Activated naive CD4-positive, alpha-beta T cell treated with anti-CD3 and anti-CD28 coated beads for 36 hours (primary cell): ENCODE data around the gene PSAP. TPM values are rescaled to one million over a fixed set of nuclear protein-coding genes. Genes with fewer than 3 reads are reported as not detected.
"Not testable (repeated sequence)": the region's sequence is repeated elsewhere in the genome, so short reads cannot be mapped to it uniquely, and the experiment has no call there.

Experiments
- CTCF ChIA-PET: fragments of 350-600 bp; sonication (Branson Sonifier 250); formaldehyde crosslinking; loops from one replicate; lab custom pipeline; 2021; ENCODE audit warnings: antibody characterized with exemption; lab: Charles Lee
- DNase-seq: peaks from one replicate; pipeline ENCODE4 v3.0.0-alpha.2; 2020
- H3K27ac Mint-ChIP-seq: one replicate; pipeline ENCODE4 v1.8.0; 2021; ENCODE audit warnings: mild to moderate bottlenecking, mixed read lengths
- H3K27me3 Mint-ChIP-seq: one replicate; pipeline ENCODE4 v1.8.0; 2021; ENCODE audit warnings: low read depth, mixed read lengths
- H3K36me3 Mint-ChIP-seq: one replicate; pipeline ENCODE4 v1.8.0; 2021; ENCODE audit warnings: low read depth, mixed read lengths
- H3K4me1 Mint-ChIP-seq: one replicate; pipeline ENCODE4 v1.8.0; 2021; ENCODE audit warnings: low read depth, mixed read lengths
- H3K4me3 Mint-ChIP-seq: one replicate; pipeline ENCODE4 v1.8.0; 2021; ENCODE audit warnings: mild to moderate bottlenecking, moderate library complexity, mixed read lengths
- H3K9me3 Mint-ChIP-seq: one replicate; pipeline ENCODE4 v1.8.0; 2021; ENCODE audit warnings: mixed read lengths
- intact Hi-C: fragments of 100-400 bp; cut with micrococcal nuclease; formaldehyde crosslinking; loops from one replicate; pipeline ENCODE4 v1.15.1; 2023
- total RNA-seq, 2 experiments: library from RNA; stranded (reverse); gene quantifications; one replicate each; pipeline ENCODE4 v1.2.3, GENCODE V29; 2021

Gene PSAP
- total RNA-seq, 2 experiments from 2014 or later = 129 to 133 TPM

GRCh38 chr10:71887743-71888142, 36.7 kb upstream of the PSAP start:
- no peaks in the 10 kb centered on the region for H3K36me3 Mint-ChIP-seq
- no peak overlapping the region for H3K27ac Mint-ChIP-seq
- intact Hi-C loops = loop anchor here (2.0 kb wide), 2 partner anchors 51 to 119 kb away; no protein-coding TSS in a partner anchor
- no peaks in the 10 kb centered on the region for H3K9me3 Mint-ChIP-seq
- DNase-seq = no peak
- no peaks in the 10 kb centered on the region for H3K27me3 Mint-ChIP-seq
- H3K4me3 Mint-ChIP-seq = no peak overlapping the region
- H3K4me1 Mint-ChIP-seq = peaks cover 17% of the 10 kb centered on the region
- CTCF ChIA-PET = interaction anchor here (0.6 to 0.8 kb wide), 2 partner anchors 9 to 335 kb away, joined by 3 read pairs; no protein-coding TSS in a partner anchor

GRCh38 chr10:71882813-71883659, 32.0 kb upstream of the PSAP start:
- no peaks in the 10 kb centered on the region for H3K36me3 Mint-ChIP-seq
- intact Hi-C loops = no loop called here
- no peak for DNase-seq
- no peak overlapping the region for H3K4me3 Mint-ChIP-seq
- no peaks in the 10 kb centered on the region for H3K27me3 Mint-ChIP-seq
- H3K9me3 Mint-ChIP-seq = no peaks in the 10 kb centered on the region
- no peak overlapping the region for H3K27ac Mint-ChIP-seq
- CTCF ChIA-PET = interaction anchor here (0.6 to 1.4 kb wide), 7 partner anchors 10 to 1004 kb away, joined by 3 to 4 read pairs (median 4); no protein-coding TSS in a partner anchor
- peaks cover 13% of the 10 kb centered on the region for H3K4me1 Mint-ChIP-seq

GRCh38 chr10:71881647-71882355, 30.8 kb upstream of the PSAP start:
- no peak for DNase-seq
- CTCF ChIA-PET = interaction anchor here (1.1 kb wide), 1 partner anchor 45 kb away, joined by 4 read pairs; no protein-coding TSS in a partner anchor

GRCh38 chr10:71881307-71881624, 30.2 kb upstream of the PSAP start:
- H3K9me3 Mint-ChIP-seq, H3K27ac Mint-ChIP-seq, H3K4me3 Mint-ChIP-seq, intact Hi-C loops, H3K36me3 Mint-ChIP-seq, H3K27me3 Mint-ChIP-seq, DNase-seq: not testable (repeated sequence)
- H3K4me1 Mint-ChIP-seq = peaks cover 20% of the 10 kb centered on the region
- CTCF ChIA-PET = interaction anchor here (1.1 kb wide), 1 partner anchor 45 kb away, joined by 4 read pairs; no protein-coding TSS in a partner anchor

More at GRCh38 chr10:71881647-71882355, 30.8 kb upstream of the PSAP start:
- intact Hi-C loops = no loop called here
- Mint-ChIP-seq H3K4me3 (no peak overlapping the region), H3K36me3 (no peaks in the 10 kb centered on the region), H3K9me3 (no peaks in the 10 kb centered on the region), H3K4me1 (peaks cover 20% of the 10 kb centered on the region), H3K27ac (no peak overlapping the region), H3K27me3 (no peaks in the 10 kb centered on the region)

GRCh38 chr10:71880425-71881306, 29.6 kb upstream of the PSAP start:
- no peaks in the 10 kb centered on the region for H3K27me3 Mint-ChIP-seq
- H3K4me3 Mint-ChIP-seq = no peak overlapping the region
- H3K4me1 Mint-ChIP-seq = peaks cover 20% of the 10 kb centered on the region
- no peak for DNase-seq
- CTCF ChIA-PET = interaction anchor here (1.1 kb wide), 1 partner anchor 44 kb away, joined by 4 read pairs; no protein-coding TSS in a partner anchor
- H3K36me3 Mint-ChIP-seq = no peaks in the 10 kb centered on the region
- no peak overlapping the region for H3K27ac Mint-ChIP-seq
- intact Hi-C loops = no loop called here
- no peaks in the 10 kb centered on the region for H3K9me3 Mint-ChIP-seq

- Mint-ChIP-seq H3K27me3 (no peaks in the 10 kb centered on the region), H3K4me3 (peak overlapping the region; percentile 32), H3K36me3 (no peaks in the 10 kb centered on the region), H3K4me1 (peaks cover 18% of the 10 kb centered on the region), H3K27ac (no peak overlapping the region), H3K9me3 (no peaks in the 10 kb centered on the region)
- CTCF ChIA-PET = interaction anchor here (0.6 to 2.2 kb wide), 4 partner anchors 13 to 107 kb away, joined by 3 to 7 read pairs (median 5); no protein-coding TSS in a partner anchor
- DNase-seq = peak; percentile 46
- intact Hi-C loops = no loop called here
Observed at GRCh38 chr10:71878327-71879034, 27.4 kb upstream of the PSAP start.

GRCh38 chr10:71877821-71878220, 26.8 kb upstream of the PSAP start:
- Mint-ChIP-seq H3K36me3 (no peaks in the 10 kb centered on the region), H3K9me3 (no peaks in the 10 kb centered on the region), H3K4me3 (no peak overlapping the region), H3K27me3 (no peaks in the 10 kb centered on the region), H3K4me1 (peaks cover 16% of the 10 kb centered on the region), H3K27ac (no peak overlapping the region)
- intact Hi-C loops = no loop called here
- CTCF ChIA-PET = interaction anchor here (0.6 to 2.2 kb wide), 4 partner anchors 14 to 108 kb away, joined by 3 to 7 read pairs (median 5); no protein-coding TSS in a partner anchor
- DNase-seq = peak; percentile 24

GRCh38 chr10:71874680-71875354, 23.8 kb upstream of the PSAP start:
- CTCF ChIA-PET, H3K36me3 Mint-ChIP-seq, intact Hi-C loops, H3K27ac Mint-ChIP-seq, H3K4me3 Mint-ChIP-seq, H3K27me3 Mint-ChIP-seq, DNase-seq, H3K9me3 Mint-ChIP-seq: not testable (repeated sequence)
- H3K4me1 Mint-ChIP-seq = peaks cover 18% of the 10 kb centered on the region

GRCh38 chr10:71873582-71874211, 22.6 kb upstream of the PSAP start:
- no peaks in the 10 kb centered on the region for H3K9me3 Mint-ChIP-seq
- intact Hi-C loops = no loop called here
- peaks cover 15% of the 10 kb centered on the region for H3K4me1 Mint-ChIP-seq
- H3K36me3 Mint-ChIP-seq = no peaks in the 10 kb centered on the region
- H3K4me3 Mint-ChIP-seq = no peak overlapping the region
- H3K27ac Mint-ChIP-seq = no peak overlapping the region
- CTCF ChIA-PET = no interaction called here
- H3K27me3 Mint-ChIP-seq = no peaks in the 10 kb centered on the region
- DNase-seq = no peak

- H3K4me3 Mint-ChIP-seq, H3K9me3 Mint-ChIP-seq, CTCF ChIA-PET, H3K36me3 Mint-ChIP-seq, H3K27me3 Mint-ChIP-seq, H3K27ac Mint-ChIP-seq, DNase-seq, H3K4me1 Mint-ChIP-seq, intact Hi-C loops: not testable (repeated sequence)
Observed at GRCh38 chr10:71869601-71870000, 18.6 kb upstream of the PSAP start.
